HG03025 (cell line): ENCODE results near the gene C1QTNF8.

Experiments
- ATAC-seq: cut with Tn5 transposase; IDR thresholded peaks from one replicate; pipeline ENCODE4 v1.9.1; 2021; ENCODE audit warnings: mild to moderate bottlenecking, moderate library complexity; ENCODE audit not compliant: unreplicated experiment, low FRiP score

Gene C1QTNF8

GRCh38 chr16:1127971-1128715 is 32.1 kb upstream of the C1QTNF8 start:
- ATAC-seq = no peak

GRCh38 chr16:1127101-1127500 is 31.1 kb upstream of the C1QTNF8 start:
- ATAC-seq = no peak

GRCh38 chr16:1126586-1126985 is 30.5 kb upstream of the C1QTNF8 start:
- no peak for ATAC-seq

- ATAC-seq = no peak
These were observed 30.0 kb upstream of the C1QTNF8 start for GRCh38 chr16:1126044-1126443.

- no peak for ATAC-seq
These were observed 29.4 kb upstream of the C1QTNF8 start for GRCh38 chr16:1125471-1125870.

GRCh38 chr16:1124795-1125194 is 28.8 kb upstream of the C1QTNF8 start:
- no peak for ATAC-seq

- no peak for ATAC-seq
These were observed 28.2 kb upstream of the C1QTNF8 start for GRCh38 chr16:1124291-1124690.

GRCh38 chr16:1123525-1124230 is 27.6 kb upstream of the C1QTNF8 start:
- no peak for ATAC-seq

- ATAC-seq = no peak
These were observed 26.3 kb upstream of the C1QTNF8 start for GRCh38 chr16:1122398-1122765.

GRCh38 chr16:1121601-1122397 is 25.8 kb upstream of the C1QTNF8 start:
- ATAC-seq = no peak

- no peak for ATAC-seq
These were observed 25.0 kb upstream of the C1QTNF8 start for GRCh38 chr16:1121009-1121408.

GRCh38 chr16:1120577-1120941 is 24.5 kb upstream of the C1QTNF8 start:
- ATAC-seq = no peak

- no peak for ATAC-seq
These were observed 23.9 kb upstream of the C1QTNF8 start for GRCh38 chr16:1119766-1120576.

GRCh38 chr16:1119129-1119528 is 23.1 kb upstream of the C1QTNF8 start:
- ATAC-seq = no peak

- ATAC-seq = no peak
These were observed 21.9 kb upstream of the C1QTNF8 start for GRCh38 chr16:1117926-1118325.

- ATAC-seq = no peak
These were observed 21.3 kb upstream of the C1QTNF8 start for GRCh38 chr16:1117176-1117900.

- ATAC-seq = no peak
These were observed 20.6 kb upstream of the C1QTNF8 start for GRCh38 chr16:1116693-1117077.

GRCh38 chr16:1113889-1114526 is 18.0 kb upstream of the C1QTNF8 start:
- no peak for ATAC-seq

- no peak for ATAC-seq
These were observed 17.4 kb upstream of the C1QTNF8 start for GRCh38 chr16:1113489-1113888.
